ENCODE data around the gene TAF11L8.
"Not testable (repeated sequence)": the region's sequence is repeated elsewhere in the genome, so short reads cannot be mapped to it uniquely, and the experiment has no call there.

Gene TAF11L8

GRCh38 chr5:17590860-17591259 lies at the start of gene TAF11L8:
TSS of gene TAF11L8 (minus strand) at chr5:17590960.
- DNase-seq: not testable (repeated sequence)

GRCh38 chr5:17634160-17634559 lies 43.4 kb upstream of the TAF11L8 start, which contains the start of gene TAF11L14:
TSS of gene TAF11L14 (plus strand) at chr5:17634460.
- DNase-seq: no peak

DNA sequence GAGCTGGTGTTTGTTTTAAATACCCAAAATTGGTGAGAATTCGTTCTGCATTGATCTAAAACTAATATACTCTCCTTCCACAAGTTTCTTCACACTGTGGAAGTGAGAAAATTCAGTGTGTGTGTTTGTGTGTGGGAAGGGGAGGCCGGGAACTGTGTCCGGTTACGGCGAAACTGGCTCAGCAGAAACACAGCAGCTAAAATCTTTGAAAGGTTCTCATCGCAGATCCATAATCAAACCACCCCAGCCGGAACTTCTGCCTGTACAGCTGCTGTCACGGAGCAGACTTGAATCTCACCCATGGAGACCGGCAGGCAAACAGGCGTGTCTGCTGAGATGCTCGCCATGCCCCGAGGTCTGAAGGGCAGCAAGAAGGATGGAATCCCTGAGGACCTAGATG lies 41.0 kb upstream of the TAF11L8 start, which contains the start of gene TAF11L13:
TSS of gene TAF11L13 (plus strand) at position 301 of the 400 bp plus-strand sequence.
- DNase-seq: not testable (repeated sequence)

DNA sequence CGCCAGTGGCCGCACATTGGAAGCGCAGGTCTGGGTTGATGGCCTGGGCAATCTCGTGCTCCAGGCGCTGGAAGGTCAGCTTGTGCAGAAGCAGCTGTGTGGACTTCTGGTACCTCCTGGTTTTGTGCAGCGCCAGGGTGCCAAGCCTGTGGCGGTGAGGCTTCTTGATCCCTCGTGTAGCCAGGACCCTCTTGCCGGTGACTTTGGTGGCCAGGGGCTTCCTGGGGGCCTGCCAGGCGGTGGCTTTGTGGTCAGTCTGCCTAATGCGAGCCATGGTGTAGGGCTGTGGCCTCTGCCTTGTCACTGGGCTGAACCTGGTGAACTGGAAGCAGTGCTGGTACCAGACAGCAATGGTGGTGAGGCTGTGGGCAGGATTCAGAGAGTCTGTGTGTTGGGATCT lies 34.9 kb upstream of the TAF11L8 start:
- DNase-seq: no peak

DNA sequence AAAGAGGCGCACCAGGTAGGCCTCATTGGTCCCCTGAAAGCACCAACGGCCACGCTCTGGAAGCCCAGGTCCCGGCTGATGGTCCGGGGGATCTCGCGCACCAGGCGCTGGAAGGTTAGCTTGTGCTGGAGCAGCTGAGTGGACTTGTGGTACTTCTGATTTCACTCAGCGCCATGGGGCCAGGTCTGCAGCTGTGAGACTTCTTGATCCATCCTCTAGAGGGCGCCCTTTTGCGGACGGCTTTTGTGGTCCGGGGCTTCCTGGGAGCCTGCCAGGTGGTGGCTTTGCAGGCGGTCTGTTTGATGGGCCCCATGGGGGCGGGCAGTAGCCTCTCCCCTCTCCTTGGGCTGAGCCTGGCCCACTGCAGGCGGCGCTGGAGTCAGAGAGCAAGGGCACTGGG lies 29.9 kb upstream of the TAF11L8 start:
- no peak for DNase-seq

DNA sequence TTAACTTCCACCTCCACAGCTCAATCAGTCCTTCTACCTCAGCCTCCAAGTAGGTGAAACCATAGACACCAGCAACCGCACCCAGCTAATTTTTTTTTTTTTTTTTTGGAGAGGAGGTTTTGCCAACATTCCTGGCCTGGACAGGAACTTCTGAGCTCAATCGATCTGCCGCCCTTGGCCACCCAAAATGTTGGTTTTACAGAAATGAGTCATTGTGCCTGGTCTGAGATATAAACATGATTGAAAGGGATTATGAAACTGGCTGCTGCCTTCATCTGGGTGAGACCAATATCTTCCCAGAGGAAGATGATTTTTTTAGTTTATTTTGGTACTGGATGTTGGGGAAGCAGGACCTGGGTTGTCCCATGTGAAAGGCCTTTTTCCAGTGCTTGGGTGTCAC lies 28.6 kb upstream of the TAF11L8 start:
- no peak for DNase-seq

- no peak for DNase-seq
Observed at GRCh38 chr5:17614872-17615605, 24.3 kb upstream of the TAF11L8 start.

- DNase-seq: not testable (repeated sequence)
Observed at GRCh38 chr5:17610092-17610491, 19.3 kb upstream of the TAF11L8 start, which contains the start of gene TAF11L12. TSS of gene TAF11L12 (plus strand) at chr5:17610392.

- DNase-seq: not testable (repeated sequence)
Observed at GRCh38 chr5:17607461-17607860, 16.7 kb upstream of the TAF11L8 start.

DNA sequence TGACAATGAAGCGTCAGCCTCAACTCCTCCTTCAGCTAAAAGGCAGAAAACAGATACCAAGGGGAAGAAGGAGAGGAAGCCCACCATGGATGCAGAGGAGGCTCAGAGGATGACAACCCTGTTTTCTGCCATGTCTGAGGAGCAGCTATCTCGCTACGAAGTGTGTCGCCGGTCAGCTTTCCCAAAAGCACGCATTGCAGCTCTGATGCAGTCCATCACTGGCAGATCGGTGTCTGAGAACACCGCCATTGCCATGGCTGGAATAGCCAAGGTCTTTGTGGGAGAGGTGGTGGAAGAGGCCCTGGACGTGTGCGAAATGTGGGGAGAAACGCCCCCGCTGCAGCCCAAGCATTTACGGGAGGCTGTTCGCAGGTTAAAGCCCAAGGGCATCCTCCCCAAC lies 14.2 kb upstream of the TAF11L8 start:
- no peak for DNase-seq

- DNase-seq: not testable (repeated sequence)
Observed at GRCh38 chr5:17603880-17604279, 13.1 kb upstream of the TAF11L8 start, which contains the start of gene TAF11L11. TSS of gene TAF11L11 (plus strand) at chr5:17604183.

DNA sequence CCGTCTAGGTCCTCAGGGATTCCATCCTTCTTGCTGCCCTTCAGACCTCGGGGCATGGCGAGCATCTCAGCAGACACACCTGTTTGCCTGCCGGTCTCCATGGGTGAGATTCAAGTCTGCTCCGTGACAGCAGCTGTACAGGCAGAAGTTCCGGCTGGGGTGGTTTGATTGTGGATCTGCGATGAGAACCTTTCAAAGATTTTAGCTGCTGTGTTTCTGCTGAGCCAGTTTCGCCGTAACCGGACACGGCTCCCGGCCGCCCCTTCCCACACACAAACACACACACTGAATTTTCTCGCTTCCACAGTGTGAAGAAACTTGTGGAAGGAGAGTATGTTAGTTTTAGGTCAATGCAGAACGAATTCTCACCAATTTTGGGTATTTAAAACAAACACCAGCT lies 7.0 kb upstream of the TAF11L8 start, which contains the start of gene TAF11L10:
TSS of gene TAF11L10 (minus strand) at position 101 of the 400 bp plus-strand sequence.
- not testable (repeated sequence) for DNase-seq

DNA sequence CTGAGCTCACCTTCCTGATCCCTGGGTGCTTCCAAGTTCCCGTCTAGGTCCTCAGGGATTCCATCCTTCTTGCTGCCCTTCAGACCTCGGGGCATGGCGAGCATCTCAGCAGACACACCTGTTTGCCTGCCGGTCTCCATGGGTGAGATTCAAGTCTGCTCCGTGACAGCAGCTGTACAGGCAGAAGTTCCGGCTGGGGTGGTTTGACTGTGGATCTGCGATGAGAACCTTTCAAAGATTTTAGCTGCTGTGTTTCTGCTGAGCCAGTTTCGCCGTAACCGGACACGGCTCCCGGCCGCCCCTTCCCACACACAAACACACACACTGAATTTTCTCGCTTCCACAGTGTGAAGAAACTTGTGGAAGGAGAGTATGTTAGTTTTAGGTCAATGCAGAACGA lies 3.5 kb upstream of the TAF11L8 start, which contains the start of gene TAF11L9:
TSS of gene TAF11L9 (minus strand) at position 140 of the 400 bp plus-strand sequence.
- DNase-seq: not testable (repeated sequence)

- not testable (repeated sequence) for DNase-seq
Observed at GRCh38 chr5:17585658-17586057, 5.1 kb downstream of the TAF11L8 start, which contains the start of gene TAF11L7. TSS of gene TAF11L7 (minus strand) at chr5:17585758.
